NT2/D1 (cell line): ENCODE results near the gene TMEM269.

Source experiments
- YY1 ChIP-seq: IDR thresholded peaks from 2 replicates; pipeline ENCODE4 v1.6.1; 2011; ENCODE audit not compliant: insufficient read length, insufficient read depth
- ZNF274 ChIP-seq: IDR thresholded peaks from 2 replicates; pipeline ENCODE4 v1.6.1; 2011; ENCODE audit warnings: mild to moderate bottlenecking, low read depth, low read length

- TF ChIP-seq ZNF274 = no peak
- TF ChIP-seq YY1 = no peak
Measured at GRCh38 chr1:42784946-42785693, at the start of gene TMEM269.
